ENCODE results near the gene ATXN2. TPM values are rescaled to one million over a fixed set of nuclear protein-coding genes. Genes with fewer than 3 reads are reported as not detected.

The ATXN2 gene
- total RNA-seq, 3 donors from 2014 or later = 36.6 to 66.2 (median 64.0) TPM

DNA sequence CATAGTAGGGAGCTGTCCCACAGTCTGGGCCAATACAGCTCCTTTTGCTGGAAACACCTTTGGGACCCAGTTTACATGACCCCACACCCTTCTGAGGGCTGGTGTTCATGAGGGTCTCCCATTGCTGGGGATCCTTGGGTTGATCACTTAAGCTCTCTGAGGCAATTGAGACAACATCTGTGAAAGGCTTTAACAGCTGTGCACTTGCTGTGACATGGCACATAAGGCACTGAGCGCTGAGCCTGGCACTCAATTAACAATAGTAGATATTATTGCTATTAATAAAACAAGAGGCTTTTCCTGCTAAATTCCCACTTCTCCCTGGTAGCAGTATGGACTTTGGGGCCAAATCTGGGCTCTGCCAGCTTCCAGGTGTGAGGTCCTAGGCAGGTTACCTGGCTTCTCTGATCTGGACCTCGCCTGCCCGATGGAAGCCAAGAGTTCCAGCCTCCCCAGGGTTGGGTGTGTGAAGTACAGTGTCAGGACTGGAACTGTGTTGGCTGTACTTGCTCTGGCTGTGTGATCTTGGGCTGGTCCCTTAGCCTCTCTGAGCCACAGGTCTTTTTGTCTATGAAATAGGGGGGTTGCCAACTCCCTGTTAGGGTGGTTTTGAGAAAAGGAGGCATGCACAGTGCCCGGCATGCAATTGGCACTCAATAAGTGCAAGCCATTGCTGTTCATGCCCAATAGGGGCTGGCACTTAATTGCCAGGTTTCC, 190.3 kb downstream of the ATXN2 start:
- peak overlapping the region in 2 of 3 donors; percentile 13 to 51 for H3K4me3 ChIP-seq
- no peaks in the 10 kb centered on the region for H3K36me3 ChIP-seq
- H3K9me3 ChIP-seq = no peaks in the 10 kb centered on the region
- intact Hi-C loops (cut with DNase I; ENCODE audit: low total_unique reads) = no loop called here
- peaks cover 11 to 17% of the 10 kb centered on the region in 2 donors for H3K4me1 ChIP-seq
- DNase-seq (ENCODE audit: low spot score in 2 of 2) = no peak
- no peak for TF ChIP-seq POLR2A (IDR thresholded peaks at IDR 0.05)
- TF ChIP-seq POLR2AphosphoS5 (IDR thresholded peaks at IDR 0.05) = no peak
- TF ChIP-seq, protein P1, sequence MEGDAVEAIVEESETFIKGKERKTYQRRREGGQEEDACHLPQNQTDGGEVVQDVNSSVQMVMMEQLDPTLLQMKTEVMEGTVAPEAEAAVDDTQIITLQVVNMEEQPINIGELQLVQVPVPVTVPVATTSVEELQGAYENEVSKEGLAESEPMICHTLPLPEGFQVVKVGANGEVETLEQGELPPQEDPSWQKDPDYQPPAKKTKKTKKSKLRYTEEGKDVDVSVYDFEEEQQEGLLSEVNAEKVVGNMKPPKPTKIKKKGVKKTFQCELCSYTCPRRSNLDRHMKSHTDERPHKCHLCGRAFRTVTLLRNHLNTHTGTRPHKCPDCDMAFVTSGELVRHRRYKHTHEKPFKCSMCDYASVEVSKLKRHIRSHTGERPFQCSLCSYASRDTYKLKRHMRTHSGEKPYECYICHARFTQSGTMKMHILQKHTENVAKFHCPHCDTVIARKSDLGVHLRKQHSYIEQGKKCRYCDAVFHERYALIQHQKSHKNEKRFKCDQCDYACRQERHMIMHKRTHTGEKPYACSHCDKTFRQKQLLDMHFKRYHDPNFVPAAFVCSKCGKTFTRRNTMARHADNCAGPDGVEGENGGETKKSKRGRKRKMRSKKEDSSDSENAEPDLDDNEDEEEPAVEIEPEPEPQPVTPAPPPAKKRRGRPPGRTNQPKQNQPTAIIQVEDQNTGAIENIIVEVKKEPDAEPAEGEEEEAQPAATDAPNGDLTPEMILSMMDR (IDR thresholded peaks at IDR 0.05) = no peak
- peak overlapping the region; percentile 83 to 89 for H3K27ac ChIP-seq
- H3K27me3 ChIP-seq = no peaks in the 10 kb centered on the region

- H3K4me1 ChIP-seq = peaks cover 11 to 13% of the 10 kb centered on the region in 2 donors
- no peaks in the 10 kb centered on the region for H3K9me3 ChIP-seq
- intact Hi-C loops (cut with DNase I; ENCODE audit: low total_unique reads) = no loop called here
- H3K27me3 ChIP-seq = no peaks in the 10 kb centered on the region
- peak overlapping the region in 1 of 2 donors; percentile 89 for H3K27ac ChIP-seq
- TF ChIP-seq, protein P1 (IDR thresholded peaks at IDR 0.05) = no peak
- no peak for TF ChIP-seq POLR2A (IDR thresholded peaks at IDR 0.05)
- no peak for TF ChIP-seq POLR2AphosphoS5 (IDR thresholded peaks at IDR 0.05)
- no peaks in the 10 kb centered on the region for H3K36me3 ChIP-seq
- DNase-seq (ENCODE audit: low spot score in 2 of 2) = no peak
- peak overlapping the region in 2 of 3 donors; percentile 68 to 90 for H3K4me3 ChIP-seq
Measured at GRCh38 chr12:111408116-111408440, 191.0 kb downstream of the ATXN2 start.

DNA sequence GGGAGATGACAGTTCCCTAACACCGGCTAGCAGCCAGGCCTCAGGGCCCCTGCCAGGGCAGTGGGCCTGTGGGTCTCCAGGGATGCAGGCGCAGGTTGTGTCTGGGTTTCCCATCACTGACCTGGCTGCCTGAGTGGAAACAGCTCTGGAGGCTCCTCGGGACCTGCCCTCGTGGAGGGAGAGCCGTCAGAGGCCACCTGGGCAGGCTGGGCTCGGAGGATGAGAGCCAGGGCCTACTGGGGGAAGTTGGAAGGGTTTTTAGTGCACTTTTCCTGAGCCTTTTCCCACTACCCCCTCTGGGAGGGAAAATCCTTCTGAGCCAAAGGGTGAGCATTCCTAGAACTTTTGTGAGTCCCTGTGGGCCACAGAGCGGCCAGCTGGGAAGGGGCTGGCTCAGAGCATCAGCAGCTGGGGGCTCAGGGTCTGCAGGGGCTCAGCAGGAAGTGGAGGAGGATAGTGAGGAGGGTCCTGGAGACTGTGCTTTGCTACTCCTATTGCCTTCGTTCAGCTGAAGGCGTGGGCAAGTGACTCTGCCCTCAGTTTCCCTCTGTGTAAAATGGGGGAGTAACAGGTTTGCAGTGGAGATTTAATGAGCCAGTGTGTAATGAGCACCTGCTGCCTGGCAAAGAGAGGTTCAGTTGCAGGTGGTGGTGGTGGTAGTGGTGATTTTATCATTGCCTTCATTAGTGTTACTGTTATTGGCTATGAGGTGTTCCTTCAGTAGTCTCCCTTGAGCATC, 191.6 kb downstream of the ATXN2 start:
- no peaks in the 10 kb centered on the region for H3K36me3 ChIP-seq
- no peaks in the 10 kb centered on the region for H3K27me3 ChIP-seq
- H3K4me3 ChIP-seq = peak overlapping the region; percentile 68 to 92 (median 90)
- no peak for DNase-seq (ENCODE audit: low spot score in 2 of 2)
- H3K9me3 ChIP-seq = no peaks in the 10 kb centered on the region
- TF ChIP-seq POLR2A (IDR thresholded peaks at IDR 0.05) (no peak), POLR2AphosphoS5 (IDR thresholded peaks at IDR 0.05) (no peak)
- TF ChIP-seq, protein P1 (IDR thresholded peaks at IDR 0.05) = no peak
- intact Hi-C loops (cut with DNase I; ENCODE audit: low total_unique reads) = no loop called here
- peak overlapping the region; percentile 93 for H3K27ac ChIP-seq
- peaks cover 11 to 13% of the 10 kb centered on the region in 2 donors for H3K4me1 ChIP-seq

GRCh38 chr12:111406474-111407376, 192.4 kb downstream of the ATXN2 start:
- Histone ChIP-seq H3K4me1 (peaks cover 10 to 11% of the 10 kb centered on the region in 2 donors), H3K27ac (peak overlapping the region; percentile 93), H3K36me3 (no peaks in the 10 kb centered on the region), H3K9me3 (no peaks in the 10 kb centered on the region), H3K27me3 (no peaks in the 10 kb centered on the region), H3K4me3 (peak overlapping the region; percentile 68 to 92 (median 90))
- TF ChIP-seq, protein P1 (IDR thresholded peaks at IDR 0.05) = no peak
- TF ChIP-seq POLR2A (IDR thresholded peaks at IDR 0.05) (no peak), POLR2AphosphoS5 (IDR thresholded peaks at IDR 0.05) (no peak)
- no peak for DNase-seq (ENCODE audit: low spot score in 2 of 2)
- intact Hi-C loops (cut with DNase I; ENCODE audit: low total_unique reads) = no loop called here

All from breast epithelium (tissue), 4 donors.